ENCODE results near the gene MEF2D.

Gene MEF2D

DNA sequence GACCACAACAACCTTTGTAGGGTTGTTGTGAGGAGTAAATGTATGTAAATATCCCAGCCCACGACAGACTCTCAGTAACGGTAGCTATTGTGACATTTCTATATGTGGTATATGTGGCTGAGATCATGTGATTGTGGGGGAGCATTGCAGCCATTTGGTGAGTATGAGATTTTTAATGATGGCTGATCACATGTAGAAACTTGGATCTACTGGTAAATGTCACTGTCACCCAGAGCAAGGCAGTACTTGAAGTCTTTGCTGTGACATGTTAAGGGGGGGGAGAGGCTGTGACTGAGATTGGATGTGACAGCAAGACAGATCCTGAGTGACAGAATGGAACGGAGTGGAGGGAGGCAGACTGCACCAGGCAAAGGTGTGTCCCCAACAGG, 23.9 kb upstream of the MEF2D start:
- DNase-seq (ENCODE audit: low read depth), result no peak

DNA sequence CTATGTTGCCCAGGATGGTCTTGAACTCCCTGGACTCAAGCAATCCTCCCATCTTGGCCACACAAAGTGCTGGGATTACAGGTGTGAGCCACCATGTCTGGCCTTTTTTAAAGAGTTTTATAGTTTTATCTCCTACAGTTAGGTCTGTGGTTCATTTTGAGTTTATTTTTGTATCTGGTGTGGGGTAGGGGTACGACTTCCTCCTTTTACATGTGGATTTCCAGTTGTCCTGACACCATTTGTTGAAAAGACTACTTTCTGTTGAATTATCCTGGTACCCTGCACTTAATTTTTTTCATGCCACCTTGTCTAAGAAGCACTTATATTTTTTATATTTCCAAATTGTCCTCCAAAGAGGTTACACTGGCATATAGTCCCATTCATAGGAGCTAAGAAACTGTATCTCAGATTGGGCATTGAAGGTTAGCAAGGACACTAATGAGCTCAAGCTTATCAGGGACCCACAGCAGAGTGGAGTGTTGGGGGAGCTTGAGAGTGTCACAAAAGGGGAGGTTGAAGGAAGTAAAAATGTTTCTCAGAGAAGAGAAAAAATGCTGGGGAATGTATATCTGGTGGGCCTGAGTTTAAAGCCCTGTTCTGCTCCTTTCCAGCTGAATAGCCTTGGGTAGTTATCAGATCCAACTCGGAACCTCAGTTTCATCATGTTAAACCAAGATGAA, 23.4 kb upstream of the MEF2D start:
- DNase-seq (ENCODE audit: low read depth), result no peak

DNA sequence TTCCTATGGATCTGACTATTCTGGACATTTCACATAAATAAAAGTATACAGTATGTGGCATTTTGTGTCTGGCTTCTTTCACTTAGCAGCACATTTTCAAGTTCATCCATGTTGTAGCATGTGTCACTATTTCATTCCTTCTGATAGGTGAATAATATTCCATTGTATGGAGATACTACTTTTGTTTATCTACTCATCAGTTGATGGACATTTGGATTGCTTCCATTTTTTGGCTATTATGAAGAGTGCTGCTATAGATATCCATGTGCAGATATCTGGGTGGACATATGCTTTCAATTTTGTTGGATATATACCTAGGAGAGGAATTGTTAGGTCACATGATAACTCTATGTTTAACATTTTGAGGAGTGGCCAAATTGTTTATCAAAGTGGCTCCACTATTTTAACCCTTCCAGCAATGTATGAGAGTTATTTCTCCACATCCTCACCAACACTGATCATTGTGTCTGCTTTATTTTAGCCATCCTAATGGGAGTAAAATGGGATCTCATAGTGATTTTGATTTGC, 21.9 kb upstream of the MEF2D start:
- DNase-seq (ENCODE audit: low read depth), result no peak

DNA sequence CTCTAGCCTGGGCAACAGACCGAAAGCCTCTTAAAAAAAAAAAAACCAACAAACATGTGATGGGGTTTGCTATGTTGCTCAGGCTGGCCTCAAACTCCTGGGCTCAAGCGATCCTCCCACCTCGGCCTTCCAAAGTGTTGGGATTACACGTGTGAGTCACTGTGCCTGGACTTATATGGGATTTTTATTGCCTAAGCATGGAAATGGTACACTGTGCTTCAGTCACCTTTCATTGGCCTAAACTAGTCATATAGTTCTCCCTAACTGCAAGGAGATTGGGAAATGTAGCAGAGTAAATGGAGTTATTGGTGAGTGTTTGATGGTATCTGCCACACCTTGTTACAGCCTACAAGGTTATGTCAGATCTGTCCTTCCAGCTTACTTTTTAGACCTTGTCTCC, 17.2 kb upstream of the MEF2D start:
- no peak for DNase-seq (ENCODE audit: low read depth)

DNA sequence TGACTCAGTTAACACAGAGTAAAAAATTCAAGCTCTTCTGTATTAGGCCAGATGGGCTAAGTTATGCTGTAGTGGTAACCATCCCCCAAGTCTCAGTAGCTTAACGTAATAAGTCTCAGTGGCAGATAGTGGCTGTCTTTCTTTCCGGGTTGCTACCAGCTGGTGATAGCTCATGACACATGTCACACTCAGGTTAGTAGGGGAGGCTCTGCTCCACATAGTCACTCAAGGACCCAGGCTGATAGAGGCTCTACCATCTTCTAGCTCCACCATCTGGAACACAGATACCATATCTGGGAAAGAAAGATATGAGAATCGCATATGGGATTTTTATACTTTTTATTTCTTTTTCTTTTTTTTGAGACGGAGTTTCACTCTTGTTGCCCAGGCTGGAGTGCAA, 16.2 kb upstream of the MEF2D start:
- no peak for DNase-seq (ENCODE audit: low read depth)

DNA sequence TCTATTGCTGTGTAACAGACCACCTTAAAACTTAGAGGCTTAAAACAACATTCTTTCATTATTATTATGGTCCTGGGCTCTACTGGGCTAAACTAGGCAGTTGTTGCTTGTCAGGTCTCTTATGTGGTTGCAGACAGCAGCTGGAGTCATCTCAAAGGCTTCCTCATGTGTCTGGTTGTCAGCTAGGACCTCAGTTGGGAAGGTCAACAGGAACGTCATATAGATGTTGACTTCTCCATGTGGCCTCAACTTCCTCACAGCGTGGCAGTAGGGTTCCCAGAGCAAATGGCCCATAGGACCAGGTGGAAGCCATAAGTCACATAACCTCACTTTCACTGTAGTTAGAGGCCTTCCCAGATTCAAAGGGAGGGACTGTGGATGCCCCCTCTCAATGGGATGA, 15.4 kb upstream of the MEF2D start:
- DNase-seq (ENCODE audit: low read depth), result no peak

DNA sequence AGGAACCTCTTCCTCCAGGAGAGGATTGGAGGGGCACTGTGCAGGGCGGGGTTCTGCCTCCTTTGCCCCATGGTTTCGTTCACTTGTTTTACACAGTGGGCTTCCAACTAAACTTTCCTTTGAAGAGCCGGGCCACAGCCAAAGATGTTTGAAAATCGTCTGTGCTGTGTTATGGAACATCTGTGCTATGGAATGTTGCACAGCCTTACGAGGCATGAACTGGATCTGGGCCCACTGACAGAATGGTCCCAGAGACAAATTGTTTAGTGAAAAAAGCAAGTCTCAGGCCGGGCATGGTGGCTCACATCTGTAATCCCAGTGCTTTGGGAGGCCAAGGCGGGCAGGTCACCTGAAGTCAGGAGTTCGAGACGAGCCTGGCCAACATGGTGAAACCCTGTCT, 12.6 kb upstream of the MEF2D start:
- no peak for DNase-seq (ENCODE audit: low read depth)

DNA sequence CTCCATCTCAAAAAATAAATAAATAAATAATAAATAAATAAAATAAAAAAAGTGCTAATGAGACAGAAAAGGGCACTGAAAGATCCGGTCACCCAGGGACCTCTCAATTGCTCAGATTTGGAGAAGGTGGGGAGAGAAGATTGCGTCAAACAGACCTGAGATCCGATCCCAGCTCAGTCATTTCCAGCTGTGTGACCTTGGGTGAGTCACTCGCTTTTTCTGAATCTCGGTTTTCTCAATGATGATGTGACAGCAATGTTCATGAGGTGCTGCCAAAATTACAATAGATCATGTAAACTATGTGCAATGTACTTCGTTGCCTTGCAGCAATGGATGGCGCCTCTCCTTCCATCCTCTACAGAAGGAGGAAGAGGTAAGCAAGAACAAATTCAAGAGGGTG, 11.1 kb upstream of the MEF2D start:
- DNase-seq (ENCODE audit: low read depth), result no peak

DNA sequence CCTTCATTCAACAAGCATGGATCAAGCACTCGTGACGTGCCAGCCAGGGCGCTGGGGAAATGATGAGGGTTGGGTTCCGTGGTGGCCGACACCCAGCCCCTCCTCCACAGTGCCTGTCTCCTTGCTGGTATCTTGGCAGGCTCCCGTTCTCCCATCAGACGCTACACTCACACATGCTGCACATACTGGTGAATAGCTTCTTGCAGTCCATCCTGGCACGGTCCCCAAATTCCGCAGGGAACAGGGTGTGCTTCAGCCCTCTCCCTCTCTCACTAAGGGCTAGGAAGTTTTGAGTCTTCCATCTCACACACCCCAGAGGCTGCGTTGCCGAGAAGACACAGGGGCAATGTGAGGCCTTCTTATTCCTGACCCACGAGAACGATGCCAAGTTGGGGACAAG, 10.1 kb upstream of the MEF2D start:
- DNase-seq (ENCODE audit: low read depth), result no peak

DNA sequence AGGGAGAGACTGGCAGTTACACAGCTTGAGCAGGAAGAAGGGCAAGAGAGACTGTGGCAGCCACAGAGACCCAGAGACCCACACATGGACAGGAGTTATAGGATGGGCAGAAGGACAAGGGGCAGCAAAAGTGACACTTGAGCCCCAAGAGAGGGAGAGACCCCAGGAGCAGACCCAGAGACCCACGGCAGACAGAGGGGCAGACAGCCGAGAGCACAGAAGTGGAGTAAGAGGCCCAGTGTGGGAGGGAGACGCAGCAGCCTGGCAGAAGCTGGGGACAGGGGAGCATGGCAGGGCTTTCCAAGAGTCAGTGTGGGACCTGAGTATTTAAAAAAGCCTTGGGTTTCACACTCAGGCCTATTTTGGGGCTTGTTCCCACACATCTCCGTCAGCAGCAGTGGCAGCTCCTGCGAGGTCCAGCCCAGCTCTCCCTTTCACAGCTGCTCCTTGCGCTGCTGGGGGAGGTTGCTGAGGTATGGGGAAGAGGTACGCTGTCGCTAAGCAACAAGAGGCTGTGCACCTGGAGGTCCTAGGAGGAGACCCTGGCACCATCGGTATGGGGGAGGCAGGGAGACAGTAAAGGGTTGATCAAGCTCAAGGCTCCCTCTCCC, 9.0 kb upstream of the MEF2D start:
- DNase-seq (ENCODE audit: low read depth), result no peak

DNA sequence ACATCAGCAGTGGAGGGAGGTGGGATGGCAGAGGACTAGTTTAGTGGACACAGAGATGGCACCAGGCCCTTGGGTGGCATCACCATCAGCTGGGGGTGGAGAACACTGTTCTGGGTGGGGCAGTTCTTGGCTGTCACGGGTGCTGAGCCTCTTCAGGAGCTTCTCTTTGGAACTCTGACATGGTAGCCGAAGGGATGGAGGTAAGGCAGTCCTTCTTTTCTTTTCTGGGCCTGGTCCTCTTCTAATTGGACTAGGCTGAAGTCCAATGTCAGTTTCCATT, 8.3 kb upstream of the MEF2D start:
- no peak for DNase-seq (ENCODE audit: low read depth)

DNA sequence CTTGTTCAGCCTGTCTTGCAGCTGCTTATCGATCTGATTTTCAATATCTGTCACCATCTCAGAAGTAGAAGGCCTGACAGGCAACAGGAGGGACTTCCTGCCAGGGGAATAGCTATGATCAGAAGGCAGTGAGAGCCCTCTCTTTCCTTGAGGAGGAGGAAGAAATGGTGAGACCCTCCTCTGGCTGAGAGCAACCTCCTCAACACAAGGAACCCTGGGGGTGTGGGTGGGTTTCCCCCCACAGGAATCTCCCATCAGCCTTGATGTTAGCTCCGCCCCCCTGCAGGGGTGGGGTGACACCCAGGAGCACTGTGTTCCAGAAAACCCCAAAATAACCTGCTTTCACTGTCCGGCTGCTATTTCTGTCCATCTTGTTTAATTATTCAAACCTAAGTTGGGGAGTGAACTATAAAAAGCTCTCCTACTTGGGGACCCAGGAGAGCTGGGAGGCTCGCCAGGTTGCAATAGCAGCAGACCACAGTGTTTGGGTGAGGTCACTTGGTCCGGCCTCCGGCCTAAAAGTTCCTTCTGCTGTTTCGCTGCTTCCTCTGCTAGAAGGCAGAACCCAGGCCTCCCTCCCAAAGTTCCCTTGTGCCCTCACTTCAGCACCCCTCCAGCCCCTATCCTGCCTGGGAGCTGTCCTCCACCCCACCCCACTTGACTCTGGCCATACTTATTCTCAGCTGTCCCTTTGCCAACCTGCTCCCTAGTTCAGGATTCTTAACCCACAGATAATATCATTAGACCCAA, 7.8 kb upstream of the MEF2D start:
- no peak for DNase-seq (ENCODE audit: low read depth)

DNA sequence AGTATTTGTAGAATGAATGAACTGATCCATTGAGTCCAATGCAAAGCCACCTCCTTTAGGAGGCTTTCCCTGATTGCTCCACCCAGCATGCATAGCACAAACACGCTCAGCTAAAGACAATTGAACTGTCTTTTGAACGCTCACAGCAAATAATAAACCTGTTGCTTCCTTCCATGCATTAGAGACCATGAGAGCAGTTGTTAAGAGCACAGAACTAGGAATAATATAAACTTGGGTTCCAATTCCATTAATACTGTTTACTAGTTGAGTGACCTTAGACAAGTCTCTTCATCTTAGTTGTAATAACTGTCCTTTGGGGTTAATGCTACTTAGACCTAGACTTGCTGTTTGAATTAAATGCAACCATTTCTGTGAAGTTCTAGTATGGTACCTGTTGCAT, 5.9 kb upstream of the MEF2D start:
- no peak for DNase-seq (ENCODE audit: low read depth)

DNA sequence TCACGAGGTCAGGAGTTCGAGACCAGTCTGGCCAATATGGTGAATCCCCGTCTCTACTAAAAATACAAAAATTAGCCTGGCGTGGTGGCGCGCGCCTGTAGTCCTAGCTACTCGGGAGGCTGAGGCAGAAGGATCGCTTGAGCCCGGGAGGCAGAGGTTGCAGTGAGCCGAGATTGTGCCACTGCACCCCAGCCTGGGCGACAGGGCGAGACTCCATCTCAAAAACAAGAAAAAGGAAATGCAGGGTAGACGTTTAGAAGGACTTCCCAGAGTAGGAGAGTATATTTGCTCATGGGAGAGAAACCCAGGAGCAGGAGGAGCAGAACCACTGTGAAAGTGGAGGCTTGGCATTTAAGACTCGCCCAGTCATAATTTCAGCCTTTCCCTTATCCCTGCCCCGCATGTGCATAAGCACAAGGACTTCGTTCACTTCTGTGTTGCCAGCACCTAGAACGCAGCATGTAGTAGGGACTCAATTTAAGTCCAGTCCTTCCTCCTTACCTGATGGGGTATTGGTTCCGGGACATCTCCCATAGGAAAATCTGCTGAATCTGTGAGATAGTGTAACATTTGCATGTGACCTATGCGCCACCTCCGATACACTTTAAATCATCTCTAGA, 5.2 kb upstream of the MEF2D start:
- no peak for DNase-seq (ENCODE audit: low read depth)

DNA sequence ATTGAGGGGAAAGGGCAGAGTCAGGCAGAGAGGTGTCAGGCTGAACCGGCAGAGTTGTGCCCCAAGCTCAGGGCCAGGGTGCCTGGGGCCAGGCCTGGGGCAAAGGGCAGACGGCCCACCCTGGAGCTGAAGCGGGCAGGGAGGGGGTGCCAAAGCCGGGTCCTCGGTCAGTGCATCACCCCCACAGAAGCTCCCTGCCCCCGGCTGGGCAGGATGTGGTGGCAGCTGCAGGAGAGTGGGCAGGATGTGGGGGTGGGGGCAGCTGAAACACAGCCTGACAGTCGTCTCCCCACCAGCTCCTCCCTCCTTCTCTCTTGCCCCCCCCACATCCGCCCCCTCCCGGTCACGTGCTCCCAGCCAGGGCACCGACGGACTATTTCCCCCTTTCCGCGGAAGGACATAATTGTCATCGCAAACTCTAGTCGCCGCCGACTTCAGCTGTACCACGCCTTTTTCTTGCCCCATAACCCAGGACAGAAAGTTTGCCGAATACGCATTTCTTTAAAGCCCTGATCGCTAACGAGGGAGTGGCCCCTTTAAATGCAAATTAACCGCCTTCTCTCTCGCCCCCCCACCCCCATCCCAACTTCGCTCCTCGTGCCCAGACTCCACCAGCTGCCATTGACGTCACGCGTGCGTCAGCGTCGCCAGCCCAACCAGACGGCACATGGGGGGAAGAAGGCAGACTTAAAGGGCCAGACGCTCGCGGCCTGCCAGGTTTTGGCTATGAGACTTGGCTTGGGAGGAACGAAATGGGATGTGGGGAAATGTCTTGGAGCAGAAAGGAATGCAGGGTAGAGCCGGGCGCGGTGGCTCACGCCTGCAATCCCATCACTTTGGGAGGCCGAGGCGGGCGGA, 4.5 kb upstream of the MEF2D start:
- peak; percentile 97 for DNase-seq (ENCODE audit: low read depth)

DNA sequence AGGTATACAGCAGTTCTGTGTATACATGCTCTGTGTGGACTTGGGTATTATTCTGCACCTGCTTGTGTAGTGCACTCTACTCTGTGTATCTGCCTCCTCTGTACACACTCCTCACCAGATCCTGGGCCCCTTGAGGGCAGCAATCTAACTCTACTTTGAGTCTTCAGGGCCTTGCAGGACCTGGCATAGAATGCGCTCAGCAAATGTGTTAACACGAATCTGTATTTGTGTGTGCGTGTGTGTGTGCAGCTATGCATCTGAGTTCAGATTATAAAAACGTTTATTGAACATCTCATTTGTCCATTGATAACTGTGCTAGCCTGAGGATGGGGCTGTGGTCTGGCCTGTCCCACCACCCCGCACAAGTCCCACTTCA, 3.9 kb upstream of the MEF2D start:
- no peak for DNase-seq (ENCODE audit: low read depth)

DNA sequence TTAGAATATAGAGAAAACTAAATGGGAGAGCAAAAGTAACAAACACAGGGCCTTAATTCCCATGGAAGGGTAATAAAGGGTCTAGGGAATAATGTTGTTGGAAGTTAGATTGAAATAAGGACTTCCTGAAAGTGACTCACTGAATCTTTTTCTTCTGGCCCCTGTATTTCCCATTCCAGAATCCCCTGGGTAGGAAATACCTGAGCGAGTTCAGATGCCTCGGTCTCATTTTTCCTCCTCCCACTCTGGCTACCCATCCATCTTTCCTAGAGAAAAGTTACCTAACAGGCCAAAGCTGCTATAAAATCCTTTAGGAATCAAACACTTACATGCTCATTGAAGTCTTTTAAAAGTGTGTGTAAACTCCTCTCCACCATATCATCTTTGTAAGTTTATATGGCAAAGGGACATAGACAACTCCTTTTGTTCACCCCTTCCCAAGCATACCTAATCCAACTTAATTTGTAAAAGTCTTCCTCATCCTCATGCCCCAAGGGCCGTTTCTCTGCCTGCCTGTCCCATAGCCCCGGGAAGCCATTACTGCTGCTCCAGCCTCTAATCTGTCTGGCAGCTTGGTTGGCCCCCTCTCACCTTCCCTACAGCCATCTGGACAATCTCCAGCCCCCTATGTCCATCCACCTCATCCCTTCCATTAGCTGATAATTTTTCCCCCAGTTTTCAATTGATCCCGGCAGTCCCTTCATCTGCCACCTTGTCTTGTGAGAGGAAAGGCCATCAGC, 3.3 kb upstream of the MEF2D start:
- DNase-seq (ENCODE audit: low read depth), result no peak

DNA sequence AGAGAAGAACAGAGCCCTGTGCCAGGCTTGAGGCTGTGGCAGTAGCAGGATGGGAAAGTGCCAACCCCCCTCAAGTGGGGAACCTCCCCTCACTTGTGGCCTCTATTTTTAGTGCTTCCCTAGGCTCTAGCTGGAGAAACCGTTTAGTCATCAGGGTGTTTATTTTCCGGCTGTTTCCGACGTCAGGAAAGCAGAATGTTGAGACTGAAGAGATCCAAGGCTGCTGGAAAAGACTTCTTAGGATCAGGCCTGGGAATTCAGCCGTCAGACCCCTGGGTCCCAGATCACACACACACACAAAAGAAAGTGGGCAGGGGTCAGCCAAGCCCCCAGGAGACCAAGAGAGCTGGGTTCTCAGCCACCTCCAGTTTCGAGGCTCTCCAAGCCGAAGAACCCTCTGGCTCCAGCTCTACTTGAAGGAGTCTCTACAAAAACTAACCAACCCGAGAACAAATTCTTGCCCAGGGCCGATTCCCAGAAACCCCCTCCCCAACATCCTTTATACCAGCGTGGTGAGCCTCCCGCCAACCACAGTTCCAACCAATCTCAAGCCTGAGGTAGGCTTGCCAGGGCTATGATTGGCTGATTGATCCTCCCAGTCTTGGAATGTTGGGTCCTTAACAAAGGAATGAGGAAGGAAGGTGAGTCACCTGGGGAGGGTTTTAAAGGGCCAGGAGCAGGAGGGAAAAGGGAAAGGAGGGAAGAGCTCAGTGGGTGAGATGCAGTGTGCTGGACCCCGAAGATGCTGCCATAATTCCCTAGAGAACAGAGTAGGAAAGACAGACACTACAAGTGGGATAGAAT, 2.5 kb upstream of the MEF2D start:
- no peak for DNase-seq (ENCODE audit: low read depth)

DNA sequence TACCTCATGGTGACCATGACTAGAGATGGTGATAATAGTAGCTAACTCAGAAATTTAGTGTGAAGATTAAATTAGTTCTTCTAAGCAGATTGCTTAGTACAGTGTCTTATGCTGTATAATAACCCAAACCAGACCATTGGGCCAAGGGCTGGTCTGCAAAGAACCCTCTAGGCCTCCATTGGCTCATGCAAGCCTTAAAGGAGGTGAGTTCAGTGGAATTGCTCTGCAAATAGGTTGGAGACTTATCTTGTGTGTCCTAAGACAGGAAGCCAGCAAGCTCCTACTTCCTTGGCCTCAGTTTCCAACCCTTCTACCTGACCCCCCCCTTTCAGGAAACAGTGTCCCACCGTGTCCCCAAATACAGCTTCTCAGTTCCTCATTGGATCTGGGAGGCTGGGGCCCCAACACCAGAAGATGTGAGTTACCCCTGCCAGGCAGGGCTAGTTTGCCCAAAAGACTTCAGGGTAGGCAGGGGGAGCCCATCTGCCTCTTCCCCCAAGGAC, 1.9 kb upstream of the MEF2D start:
- no peak for DNase-seq (ENCODE audit: low read depth)

DNA sequence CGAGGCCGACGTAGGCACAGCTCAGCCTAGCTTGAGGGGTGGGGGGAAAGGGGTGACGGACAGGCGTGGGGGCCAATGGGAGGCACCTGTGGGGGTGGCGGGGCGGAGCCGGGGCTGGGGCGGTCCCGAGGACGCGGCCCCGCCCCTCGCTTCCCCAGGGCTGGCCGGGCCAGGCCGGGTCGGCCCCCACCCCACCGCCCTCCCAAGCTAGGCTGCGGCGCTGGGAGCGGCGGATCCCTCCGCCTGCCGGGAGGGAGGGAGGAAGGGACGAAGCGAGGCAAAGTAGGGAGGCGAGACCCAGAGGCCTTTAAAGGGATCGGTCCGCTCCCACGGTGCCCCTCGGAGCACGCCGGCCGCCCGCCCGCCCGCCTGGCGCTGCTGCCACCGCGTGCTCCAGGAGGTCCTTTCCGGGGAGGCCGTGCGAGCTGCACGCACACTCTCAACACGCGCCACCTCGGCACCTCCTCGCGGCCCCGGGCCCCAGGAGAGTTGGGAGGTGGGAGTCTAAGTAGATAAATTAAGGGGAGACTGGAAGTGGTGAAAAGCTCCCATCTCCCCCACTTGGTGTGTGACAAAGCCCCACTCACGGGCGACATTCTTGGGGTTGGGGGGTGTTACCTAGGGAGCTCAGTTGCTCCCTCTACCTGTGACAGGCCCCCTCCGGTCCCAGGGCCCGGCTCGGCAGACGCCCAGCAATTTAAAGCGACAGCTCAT, 375 bp upstream of the MEF2D start:
- peak; percentile 89 for DNase-seq (ENCODE audit: low read depth)
